ENCODE measurements around the gene SDHB. TPM values are rescaled to one million over a fixed set of nuclear protein-coding genes. Genes with fewer than 3 reads are reported as not detected.

The SDHB gene
- total RNA-seq, 1 donor from 2014 or later = 46.3 TPM

DNA sequence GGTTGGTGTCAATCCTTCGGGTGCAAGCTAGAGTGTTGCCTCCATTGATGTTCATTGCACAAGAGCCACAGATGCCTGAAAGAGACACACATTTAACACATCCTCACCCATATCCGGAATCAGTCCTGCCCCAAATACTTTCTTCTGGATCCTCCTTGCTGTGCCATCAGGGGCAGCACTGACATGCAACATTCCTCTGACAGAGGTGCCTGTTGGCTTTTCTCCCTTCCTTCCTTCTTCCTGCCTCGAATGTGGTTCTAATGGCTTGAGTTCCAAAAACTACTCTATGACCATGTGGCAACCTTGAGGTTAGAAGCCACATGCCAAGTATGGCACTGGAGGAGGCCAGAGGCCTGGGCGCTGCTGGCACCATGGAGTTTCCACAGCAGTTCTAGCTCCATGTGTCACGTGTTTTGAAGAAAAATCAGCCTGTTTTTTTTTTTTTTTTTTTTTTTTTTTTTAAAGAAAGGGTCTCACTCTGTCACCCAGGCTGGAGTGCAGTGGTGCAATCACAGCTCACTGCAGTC, 25.1 kb downstream of the SDHB start:
- no peak overlapping the region for H3K4me3 Mint-ChIP-seq (ENCODE audit: low read depth)
- no peaks in the 10 kb centered on the region for H3K4me1 Mint-ChIP-seq (ENCODE audit: low read depth)
- no peak overlapping the region for H3K27ac Mint-ChIP-seq
- peaks cover 10% of the 10 kb centered on the region for H3K36me3 Mint-ChIP-seq (ENCODE audit: insufficient read depth)
- TF ChIP-seq, protein P1, sequence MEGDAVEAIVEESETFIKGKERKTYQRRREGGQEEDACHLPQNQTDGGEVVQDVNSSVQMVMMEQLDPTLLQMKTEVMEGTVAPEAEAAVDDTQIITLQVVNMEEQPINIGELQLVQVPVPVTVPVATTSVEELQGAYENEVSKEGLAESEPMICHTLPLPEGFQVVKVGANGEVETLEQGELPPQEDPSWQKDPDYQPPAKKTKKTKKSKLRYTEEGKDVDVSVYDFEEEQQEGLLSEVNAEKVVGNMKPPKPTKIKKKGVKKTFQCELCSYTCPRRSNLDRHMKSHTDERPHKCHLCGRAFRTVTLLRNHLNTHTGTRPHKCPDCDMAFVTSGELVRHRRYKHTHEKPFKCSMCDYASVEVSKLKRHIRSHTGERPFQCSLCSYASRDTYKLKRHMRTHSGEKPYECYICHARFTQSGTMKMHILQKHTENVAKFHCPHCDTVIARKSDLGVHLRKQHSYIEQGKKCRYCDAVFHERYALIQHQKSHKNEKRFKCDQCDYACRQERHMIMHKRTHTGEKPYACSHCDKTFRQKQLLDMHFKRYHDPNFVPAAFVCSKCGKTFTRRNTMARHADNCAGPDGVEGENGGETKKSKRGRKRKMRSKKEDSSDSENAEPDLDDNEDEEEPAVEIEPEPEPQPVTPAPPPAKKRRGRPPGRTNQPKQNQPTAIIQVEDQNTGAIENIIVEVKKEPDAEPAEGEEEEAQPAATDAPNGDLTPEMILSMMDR (IDR thresholded peaks at IDR 0.05; ENCODE audit: unreplicated experiment) = no peak
- DNase-seq (ENCODE audit: low spot score, unreplicated experiment) = no peak
- no peaks in the 10 kb centered on the region for H3K9me3 Mint-ChIP-seq (ENCODE audit: low read depth)
- H3K27me3 Mint-ChIP-seq = no peaks in the 10 kb centered on the region

DNA sequence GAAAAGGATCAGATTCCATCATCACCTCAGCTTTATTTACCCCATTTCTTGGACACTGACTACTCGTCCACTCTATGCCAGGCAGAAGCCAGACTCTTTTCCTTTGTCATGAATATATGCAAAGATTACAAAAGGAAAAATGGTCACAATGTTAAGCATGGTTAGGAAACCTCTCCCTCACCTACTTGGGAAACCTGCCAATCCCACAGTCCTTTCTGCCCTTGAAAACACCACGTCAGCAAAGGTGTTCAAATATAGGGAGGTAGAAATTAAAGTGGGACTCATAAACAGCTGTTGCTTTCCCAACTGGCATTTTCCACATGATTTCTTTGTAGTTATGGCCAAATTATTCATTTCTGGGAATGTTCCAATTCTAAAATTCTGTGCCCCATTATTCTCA, 25.9 kb downstream of the SDHB start:
- H3K9me3 Mint-ChIP-seq (ENCODE audit: low read depth) = no peaks in the 10 kb centered on the region
- no peaks in the 10 kb centered on the region for H3K4me1 Mint-ChIP-seq (ENCODE audit: low read depth)
- TF ChIP-seq, protein P1 (IDR thresholded peaks at IDR 0.05; ENCODE audit: unreplicated experiment) = no peak
- no peak overlapping the region for H3K27ac Mint-ChIP-seq
- no peak for DNase-seq (ENCODE audit: low spot score, unreplicated experiment)
- H3K4me3 Mint-ChIP-seq (ENCODE audit: low read depth) = no peak overlapping the region
- H3K27me3 Mint-ChIP-seq = no peaks in the 10 kb centered on the region
- H3K36me3 Mint-ChIP-seq (ENCODE audit: insufficient read depth) = peaks cover 12% of the 10 kb centered on the region

DNA sequence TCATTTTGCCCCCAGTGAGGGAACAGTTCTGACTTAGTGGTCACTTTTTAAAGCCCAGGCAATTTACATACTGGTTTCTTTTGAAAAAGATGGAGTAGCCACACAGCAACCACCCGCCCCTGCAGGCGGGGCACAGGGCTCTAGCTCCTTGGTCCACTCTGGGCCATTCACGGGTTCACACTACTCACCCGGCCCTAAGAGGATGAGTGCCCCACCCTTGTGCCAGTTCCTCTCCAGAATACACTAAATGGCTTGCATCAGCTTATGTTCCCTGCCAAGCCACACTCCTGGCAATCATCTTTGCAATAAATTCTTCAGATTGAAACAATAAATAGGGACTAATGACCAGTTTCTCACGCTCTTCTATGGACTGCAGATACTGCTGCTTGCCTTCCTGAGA, 26.4 kb downstream of the SDHB start:
- TF ChIP-seq, protein P1 (IDR thresholded peaks at IDR 0.05; ENCODE audit: unreplicated experiment) = no peak
- H3K27ac Mint-ChIP-seq = no peak overlapping the region
- no peaks in the 10 kb centered on the region for H3K4me1 Mint-ChIP-seq (ENCODE audit: low read depth)

DNA sequence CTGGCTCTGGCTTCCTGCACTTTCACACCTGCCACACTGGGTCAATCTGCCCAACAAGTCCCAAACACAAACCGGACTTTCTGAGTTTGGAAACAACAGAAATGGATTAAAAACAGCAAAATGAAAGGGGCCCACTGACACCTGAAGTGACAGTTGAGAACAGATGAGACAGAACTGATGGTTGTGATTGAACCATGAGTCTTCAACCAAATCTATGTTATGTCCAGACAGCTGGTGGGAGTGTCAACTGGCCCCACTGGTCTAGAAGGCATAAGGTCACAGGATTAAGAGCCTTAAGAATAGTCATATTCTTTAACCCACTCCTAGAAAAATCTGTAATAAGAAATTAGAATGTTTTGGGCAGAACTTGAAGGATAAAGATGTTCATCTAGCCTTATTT, 29.1 kb downstream of the SDHB start:
- TF ChIP-seq, protein P1 (IDR thresholded peaks at IDR 0.05; ENCODE audit: unreplicated experiment) = no peak
- DNase-seq (ENCODE audit: low spot score, unreplicated experiment) = no peak
- Mint-ChIP-seq H3K4me3 (ENCODE audit: low read depth) (no peak overlapping the region), H3K4me1 (ENCODE audit: low read depth) (no peaks in the 10 kb centered on the region), H3K27ac (no peak overlapping the region), H3K27me3 (no peaks in the 10 kb centered on the region), H3K36me3 (ENCODE audit: insufficient read depth) (peaks cover 16% of the 10 kb centered on the region), H3K9me3 (ENCODE audit: low read depth) (no peaks in the 10 kb centered on the region)

More for the DNA sequence above, 26.4 kb downstream of the SDHB start:
- no peak for DNase-seq (ENCODE audit: low spot score, unreplicated experiment)
- Mint-ChIP-seq H3K27me3 (no peaks in the 10 kb centered on the region), H3K9me3 (ENCODE audit: low read depth) (no peaks in the 10 kb centered on the region), H3K36me3 (ENCODE audit: insufficient read depth) (peaks cover 12% of the 10 kb centered on the region), H3K4me3 (ENCODE audit: low read depth) (no peak overlapping the region)

DNA sequence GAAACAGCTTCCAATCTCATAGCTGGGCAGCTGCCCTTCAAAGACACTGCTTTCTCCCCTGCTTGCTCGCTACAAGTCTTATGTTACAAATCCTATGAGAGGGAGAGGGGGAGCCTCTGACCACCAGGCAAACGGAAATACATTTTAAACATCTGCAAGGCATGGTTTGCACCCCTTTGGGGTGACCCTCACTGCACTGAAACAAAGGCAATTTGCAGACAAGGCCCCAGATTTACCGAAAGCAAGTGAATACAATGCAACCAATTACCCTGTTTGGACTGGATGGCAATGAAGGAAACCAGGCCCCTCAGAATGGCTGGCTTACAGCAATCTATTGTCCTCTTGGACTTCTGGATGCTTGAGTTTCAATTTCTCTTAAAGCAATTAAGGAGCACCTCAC, 30.3 kb downstream of the SDHB start:
- TF ChIP-seq, protein P1 (IDR thresholded peaks at IDR 0.05; ENCODE audit: unreplicated experiment) = no peak
- Mint-ChIP-seq H3K27ac (no peak overlapping the region), H3K9me3 (ENCODE audit: low read depth) (no peaks in the 10 kb centered on the region), H3K4me3 (ENCODE audit: low read depth) (no peak overlapping the region), H3K27me3 (no peaks in the 10 kb centered on the region), H3K36me3 (ENCODE audit: insufficient read depth) (peaks cover 21% of the 10 kb centered on the region), H3K4me1 (ENCODE audit: low read depth) (no peaks in the 10 kb centered on the region)
- DNase-seq (ENCODE audit: low spot score, unreplicated experiment) = no peak
